T-helper 2 cell treated with Interferon-gamma antibody and Interleukin-4, amounts not matched to agents 100 ng/mL and 5 ng/mL, for 36 hours (primary cell): ENCODE data around the gene CD226. TPM values are rescaled to one million over a fixed set of nuclear protein-coding genes. Genes with fewer than 3 reads are reported as not detected.

Source experiments
- intact Hi-C: fragments of 100-400 bp; cut with micrococcal nuclease; formaldehyde crosslinking; loops from one replicate; pipeline ENCODE4 v1.15.1; 2023
- total RNA-seq: library from RNA; stranded (reverse); gene quantifications from 2 replicates; pipeline ENCODE4 v1.2.3, GENCODE V29; 2022

Gene CD226
- total RNA-seq, 1 donor from 2014 or later, result 87.4 TPM

- intact Hi-C loops, result loop anchor here (1.0 to 5.0 kb wide), 4 partner anchors 10 to 248 kb away; partner anchors contain the start of genes CD226 and RTTN
Measured at GRCh38 chr18:69956665-69957620, 9.3 kb upstream of the CD226 start.

GRCh38 chr18:69956057-69956456 lies 8.4 kb upstream of the CD226 start:
- intact Hi-C loops, result loop anchor here (1.0 to 5.0 kb wide), 4 partner anchors 9 to 249 kb away; partner anchors contain the start of genes CD226 and RTTN

GRCh38 chr18:69954719-69955480 lies 7.2 kb upstream of the CD226 start:
- intact Hi-C loops, result loop anchor here (5.0 kb wide), 1 partner anchor 47 kb away; no protein-coding TSS in a partner anchor

DNA sequence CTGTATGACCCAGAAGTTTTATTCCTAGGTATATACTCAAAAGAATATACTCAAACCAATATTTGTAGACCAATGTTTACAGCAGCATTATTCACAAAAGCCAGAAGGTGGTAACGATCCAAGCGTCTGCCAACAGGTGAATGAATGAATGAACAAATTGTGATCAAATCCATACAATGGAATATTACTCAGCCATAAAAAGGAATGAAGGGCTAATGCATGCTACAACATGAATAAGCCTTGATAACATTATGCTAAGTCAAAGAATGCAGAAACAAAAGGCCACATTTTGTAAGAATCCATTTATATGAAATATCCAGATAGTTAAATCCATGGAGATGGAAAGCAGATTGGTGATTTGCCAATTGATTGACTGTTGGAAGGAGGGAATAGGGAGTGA lies 5.5 kb upstream of the CD226 start:
- intact Hi-C loops, result no loop called here

- intact Hi-C loops, result no loop called here
Measured at GRCh38 chr18:69951182-69951581, 3.5 kb upstream of the CD226 start.

DNA sequence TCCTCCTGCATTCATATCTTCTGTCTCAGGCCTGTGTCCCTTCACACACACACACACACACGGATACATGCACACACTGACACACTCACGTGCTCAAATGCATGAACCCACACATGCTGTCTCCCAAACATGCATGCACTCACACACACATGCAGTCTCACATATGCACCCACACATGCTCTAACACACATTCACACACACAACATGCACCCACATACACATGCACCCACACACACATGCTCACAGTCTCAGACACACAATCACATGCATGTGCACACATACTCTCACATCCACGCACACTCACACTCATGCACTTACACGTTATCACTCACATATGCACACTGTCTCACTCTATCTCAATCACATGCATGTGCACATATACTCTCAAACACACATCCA lies 1.9 kb upstream of the CD226 start:
- intact Hi-C loops, result loop anchor here (2.0 to 10.0 kb wide), 2 partner anchors 33 to 1235 kb away; partner anchors contain the start of gene TMX3

DNA sequence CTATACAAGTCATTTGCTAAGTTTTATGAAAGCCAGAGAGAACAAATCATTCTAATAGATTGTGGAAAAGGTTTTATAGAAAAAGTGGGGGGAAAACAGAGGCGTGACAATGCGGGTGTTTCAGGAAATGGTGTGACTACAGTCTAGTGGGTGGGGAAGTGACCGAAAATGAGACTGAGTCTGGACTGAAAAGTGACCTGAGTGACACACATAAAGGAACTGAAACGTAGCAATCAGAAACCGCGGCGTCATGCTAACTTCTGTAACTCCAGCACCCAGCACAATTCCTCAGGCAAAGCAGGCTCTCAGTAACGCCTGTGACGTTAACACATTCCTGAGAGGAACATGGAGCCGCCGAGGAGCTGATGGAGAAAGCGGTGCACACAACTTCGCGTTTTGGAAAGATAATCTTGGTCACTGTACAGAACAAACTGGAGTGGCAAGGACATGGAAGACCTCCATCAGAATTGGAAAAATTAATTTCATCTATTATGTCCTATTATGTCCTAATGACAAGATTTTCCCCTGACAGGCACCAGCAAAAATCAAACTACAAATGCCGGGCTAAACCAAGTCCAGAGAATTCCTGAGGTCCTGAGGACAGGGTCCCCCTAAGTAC lies 1.4 kb upstream of the CD226 start:
- intact Hi-C loops, result loop anchor here (2.0 to 10.0 kb wide), 2 partner anchors 34 to 1234 kb away; partner anchors contain the start of gene TMX3

GRCh38 chr18:69948256-69948655 lies 583 bp upstream of the CD226 start:
- intact Hi-C loops, result loop anchor here (2.0 to 10.0 kb wide), 2 partner anchors 35 to 1233 kb away; partner anchors contain the start of gene TMX3

DNA sequence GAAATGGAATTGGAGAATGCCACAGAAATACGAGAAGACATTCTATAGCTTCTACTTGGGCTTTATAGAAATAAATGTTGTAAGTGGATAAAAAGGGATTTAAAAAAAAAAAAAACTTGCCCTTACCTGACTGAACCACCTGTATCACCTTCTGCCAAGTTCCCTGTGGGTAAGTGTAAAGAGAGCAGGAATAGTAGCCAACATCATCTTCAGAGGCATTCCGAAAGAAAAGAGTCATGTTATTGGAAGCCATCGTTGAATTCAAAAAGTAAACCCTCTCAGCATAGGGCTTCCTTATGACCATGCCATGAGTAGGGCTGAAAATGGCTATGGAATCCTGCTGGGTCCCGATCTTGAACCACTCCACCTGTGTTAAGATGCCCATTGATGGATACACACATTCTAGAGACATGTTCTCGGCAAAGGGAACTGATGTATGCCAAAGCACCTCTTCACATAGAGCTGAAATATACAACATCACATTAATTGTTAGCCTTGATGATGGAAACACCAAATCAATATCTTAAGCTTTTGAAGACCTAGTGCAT lies 991 bp downstream of the CD226 start:
- intact Hi-C loops, result loop anchor here (1.0 to 10.0 kb wide), 3 partner anchors 10 to 1232 kb away; partner anchors contain the start of gene TMX3

- intact Hi-C loops, result loop anchor here (1.0 to 10.0 kb wide), 2 partner anchors 47 to 1231 kb away; partner anchors contain the start of gene TMX3
Measured at GRCh38 chr18:69945220-69946114, 2.2 kb downstream of the CD226 start.

DNA sequence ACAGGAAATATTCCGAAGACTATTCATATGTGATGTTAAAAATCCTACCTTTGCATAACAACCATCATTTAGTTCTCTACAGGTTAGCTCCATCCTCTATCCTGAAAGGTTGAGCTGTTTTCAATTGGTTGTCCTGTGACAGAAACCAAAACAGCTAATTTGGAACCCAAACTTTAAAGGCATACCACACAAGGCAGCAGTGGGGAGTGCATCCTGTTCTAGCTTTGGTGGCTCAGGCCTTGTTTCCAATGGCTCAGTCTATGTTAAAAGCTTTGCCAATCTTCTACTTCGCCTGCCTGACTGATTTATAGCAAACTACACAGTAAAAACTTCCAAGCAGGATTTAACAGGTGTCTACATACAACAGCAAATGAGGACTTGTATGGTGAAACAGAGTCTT lies 3.2 kb downstream of the CD226 start:
- intact Hi-C loops, result loop anchor here (10.0 kb wide), 1 partner anchor 1230 kb away; the partner anchor contains the start of gene TMX3

GRCh38 chr18:69943021-69943420 lies 4.7 kb downstream of the CD226 start:
- intact Hi-C loops, result loop anchor here (10.0 kb wide), 1 partner anchor 1228 kb away; the partner anchor contains the start of gene TMX3

GRCh38 chr18:69941183-69941582 lies 6.5 kb downstream of the CD226 start:
- intact Hi-C loops, result loop anchor here (10.0 kb wide), 1 partner anchor 1226 kb away; the partner anchor contains the start of gene TMX3

DNA sequence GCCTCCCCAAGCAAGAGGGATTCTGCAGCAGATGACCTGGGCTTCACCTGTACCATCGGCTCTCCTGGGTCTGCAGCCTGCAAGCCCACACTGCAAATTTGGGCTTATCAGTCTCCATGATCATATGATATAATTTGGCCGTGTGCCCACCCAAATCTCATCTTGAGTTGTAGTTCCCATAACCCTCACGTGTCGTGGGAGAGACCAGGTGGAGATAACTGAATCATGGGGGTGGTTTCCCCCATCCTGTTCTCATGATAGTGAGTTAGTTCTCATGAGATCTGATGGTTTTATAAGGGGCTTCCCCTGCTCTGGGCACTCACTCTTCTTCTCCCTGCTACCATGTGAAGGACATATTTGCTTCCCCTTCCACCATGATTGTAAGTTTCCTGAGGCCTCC lies 7.9 kb downstream of the CD226 start:
- intact Hi-C loops, result loop anchor here (10.0 kb wide), 1 partner anchor 1225 kb away; the partner anchor contains the start of gene TMX3

- intact Hi-C loops, result no loop called here
Measured at GRCh38 chr18:69936191-69936558, 11.5 kb downstream of the CD226 start.

DNA sequence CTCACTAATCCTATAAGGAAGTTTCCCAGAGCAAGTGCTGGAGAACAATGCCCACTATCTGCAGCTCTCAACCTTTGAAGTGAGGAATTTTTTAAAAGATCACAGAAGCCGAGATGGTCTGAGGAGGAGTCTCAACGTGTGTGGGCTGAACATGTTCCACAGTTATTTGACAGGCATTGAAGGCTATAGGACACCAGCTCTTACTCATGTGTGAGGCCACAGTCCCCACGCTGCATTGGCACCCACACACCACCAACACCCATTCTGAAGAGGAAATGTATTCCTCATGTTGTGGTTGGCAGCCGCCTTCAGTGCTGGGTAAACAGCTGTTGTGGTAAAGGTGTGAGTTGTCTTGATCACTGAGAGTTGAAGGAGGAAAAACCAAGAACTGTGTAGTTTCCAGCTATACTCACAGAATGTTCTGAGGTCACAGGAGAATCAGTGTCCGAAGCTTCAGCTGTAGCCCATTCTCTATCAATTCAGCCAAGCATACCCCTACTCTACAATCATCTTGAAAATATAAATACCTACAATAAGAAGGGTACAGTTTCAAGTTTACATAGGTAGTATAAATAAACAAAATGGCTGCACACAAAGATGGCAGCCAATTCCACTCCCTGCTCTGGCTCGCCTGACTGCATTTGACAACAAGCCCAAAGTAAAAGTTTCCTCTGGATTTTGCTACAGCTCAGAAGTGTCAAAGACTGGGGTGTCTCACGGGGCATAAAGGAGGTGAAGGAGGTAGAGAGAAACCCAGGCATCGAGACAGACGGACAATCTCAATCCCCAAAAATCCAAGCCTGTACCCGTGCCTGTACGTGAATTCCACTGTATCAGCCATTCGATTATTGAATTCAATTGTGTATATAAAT lies 12.1 kb downstream of the CD226 start:
- intact Hi-C loops, result loop anchor here (1.0 kb wide), 2 partner anchors 12 to 37 kb away; partner anchors contain the start of gene CD226

DNA sequence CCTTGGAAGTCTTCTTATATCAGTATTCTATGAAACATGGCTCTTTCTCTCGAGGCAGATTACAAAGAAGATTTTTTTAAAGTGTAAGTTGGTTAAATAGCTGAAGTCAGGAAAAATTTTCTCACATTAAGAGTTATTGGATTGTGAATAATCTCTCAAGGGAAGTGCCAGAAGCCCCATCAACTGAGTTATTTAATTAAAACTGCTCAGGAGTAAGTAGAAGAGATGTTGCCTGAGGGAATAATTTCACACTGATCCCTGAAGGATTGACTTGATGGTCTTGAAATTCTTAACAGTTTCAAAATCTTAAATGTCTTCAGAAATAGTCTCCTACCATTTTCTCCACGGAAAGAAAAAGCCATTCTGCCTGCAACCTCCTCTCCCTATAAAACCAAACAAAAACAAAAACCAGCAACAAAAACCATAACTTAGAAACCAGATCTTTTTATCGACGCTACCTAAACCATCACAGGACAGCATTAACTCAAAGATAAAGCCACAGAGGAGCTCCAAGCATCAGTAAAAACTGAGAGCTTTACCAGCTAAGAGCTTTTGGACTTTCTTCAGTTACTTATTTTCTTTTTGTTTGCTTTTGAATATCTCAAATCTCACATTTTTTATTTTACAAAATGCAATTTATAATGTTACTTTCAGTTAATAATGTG lies 12.9 kb downstream of the CD226 start:
- intact Hi-C loops, result loop anchor here (1.0 kb wide), 2 partner anchors 13 to 36 kb away; partner anchors contain the start of gene CD226
